ENCODE results near the gene TARBP2. TPM values are rescaled to one million over a fixed set of nuclear protein-coding genes. Genes with fewer than 3 reads are reported as not detected.

TARBP2 gene
- total RNA-seq (2022) (26.4 and 27.8 TPM in 2 replicates), Bru-seq, nascent RNA (percentile 59 among the genes with signal in this experiment), BruChase-seq, experiment 1, labeled RNA remaining after a 6-hour chase (percentile 70 among the genes with signal in this experiment), BruChase-seq, experiment 2, labeled RNA remaining after a 2-hour chase (percentile 61 among the genes with signal in this experiment)
- long read RNA-seq, transcript TARBP2-201 (9 exons, 1,867 nt) = major isoform, 13 of 38 reads
- long read RNA-seq, partial matches to known transcripts = 11 of 38 reads
- long read RNA-seq, other reads (novel, unspliced or antisense) = 12 of 38 reads

GRCh38 chr12:53500776-53501614 is at the start of gene TARBP2:
Gene TARBP2 (plus strand): TSS chr12:53501283. CDS start chr12:53501409, 126 bp downstream.
- peaks cover 32% of the 10 kb centered on the region for H3K36me3 Mint-ChIP-seq (ENCODE audit: insufficient read depth, unreplicated experiment)
- TF ChIP-seq, protein P1, sequence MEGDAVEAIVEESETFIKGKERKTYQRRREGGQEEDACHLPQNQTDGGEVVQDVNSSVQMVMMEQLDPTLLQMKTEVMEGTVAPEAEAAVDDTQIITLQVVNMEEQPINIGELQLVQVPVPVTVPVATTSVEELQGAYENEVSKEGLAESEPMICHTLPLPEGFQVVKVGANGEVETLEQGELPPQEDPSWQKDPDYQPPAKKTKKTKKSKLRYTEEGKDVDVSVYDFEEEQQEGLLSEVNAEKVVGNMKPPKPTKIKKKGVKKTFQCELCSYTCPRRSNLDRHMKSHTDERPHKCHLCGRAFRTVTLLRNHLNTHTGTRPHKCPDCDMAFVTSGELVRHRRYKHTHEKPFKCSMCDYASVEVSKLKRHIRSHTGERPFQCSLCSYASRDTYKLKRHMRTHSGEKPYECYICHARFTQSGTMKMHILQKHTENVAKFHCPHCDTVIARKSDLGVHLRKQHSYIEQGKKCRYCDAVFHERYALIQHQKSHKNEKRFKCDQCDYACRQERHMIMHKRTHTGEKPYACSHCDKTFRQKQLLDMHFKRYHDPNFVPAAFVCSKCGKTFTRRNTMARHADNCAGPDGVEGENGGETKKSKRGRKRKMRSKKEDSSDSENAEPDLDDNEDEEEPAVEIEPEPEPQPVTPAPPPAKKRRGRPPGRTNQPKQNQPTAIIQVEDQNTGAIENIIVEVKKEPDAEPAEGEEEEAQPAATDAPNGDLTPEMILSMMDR (IDR thresholded peaks at IDR 0.05; ENCODE audit: unreplicated experiment) = no peak
- H3K27ac Mint-ChIP-seq (ENCODE audit: low read depth, unreplicated experiment) = peak within 1 kb of the TSS; percentile 93
- H3K9me3 Mint-ChIP-seq (ENCODE audit: unreplicated experiment) = no peaks in the 10 kb centered on the region
- H3K4me1 Mint-ChIP-seq (ENCODE audit: insufficient read depth, unreplicated experiment) = peaks cover 36% of the 10 kb centered on the region
- CTCF ChIA-PET = interaction anchor here (0.6 to 2.0 kb wide), 5 partner anchors 8 to 246 kb away, joined by 3 to 14 read pairs (median 3); no protein-coding TSS in a partner anchor
- H3K27me3 Mint-ChIP-seq (ENCODE audit: insufficient read depth, unreplicated experiment) = no peaks in the 10 kb centered on the region
- H3K4me3 Mint-ChIP-seq (ENCODE audit: unreplicated experiment) = peak within 1 kb of the TSS; percentile 80
- DNase-seq (ENCODE audit: unreplicated experiment) = peak; percentile 99
- POLR2A ChIA-PET = interaction anchor here (0.6 to 5.0 kb wide), 45 partner anchors 10 to 1650 kb away, joined by 3 to 53 read pairs (median 5); partner anchors contain the start of genes AAAS, ATF7, ATP5MC2 and CALCOCO1
- no TSS peak for BruUV-seq (replicated peaks)
- intact Hi-C loops (cut with micrococcal nuclease) = loop anchor here (2.0 kb wide), 2 partner anchors 48 to 80 kb away; partner anchors contain the start of gene PCBP2

- ChIA-PET CTCF (interaction anchor here (0.6 kb wide), 2 partner anchors 66 to 127 kb away, joined by 3 to 4 read pairs; no protein-coding TSS in a partner anchor), POLR2A (interaction anchor here (0.7 to 2.3 kb wide), 9 partner anchors 9 to 372 kb away, joined by 3 to 16 read pairs (median 5); partner anchors contain the start of genes AAAS, ATP5MC2, PRR13 and SPRYD3)
- Mint-ChIP-seq H3K4me1 (ENCODE audit: insufficient read depth, unreplicated experiment) (peaks cover 30% of the 10 kb centered on the region), H3K4me3 (ENCODE audit: unreplicated experiment) (peak within 1 kb of the TSS; percentile 92), H3K9me3 (ENCODE audit: unreplicated experiment) (no peaks in the 10 kb centered on the region), H3K27ac (ENCODE audit: low read depth, unreplicated experiment) (peak within 1 kb of the TSS; percentile 100), H3K36me3 (ENCODE audit: insufficient read depth, unreplicated experiment) (peaks cover 74% of the 10 kb centered on the region), H3K27me3 (ENCODE audit: insufficient read depth, unreplicated experiment) (no peaks in the 10 kb centered on the region)
- intact Hi-C loops (cut with micrococcal nuclease) = loop anchor here (1.0 to 2.0 kb wide), 2 partner anchors 49 to 127 kb away; partner anchors contain the start of gene TARBP2
- BruUV-seq (replicated peaks) = no TSS peak
- peak; percentile 99 for DNase-seq (ENCODE audit: unreplicated experiment)
- TF ChIP-seq, protein P1 (IDR thresholded peaks at IDR 0.05; ENCODE audit: unreplicated experiment) = peak; percentile 56
These were observed 49.4 kb upstream of the TARBP2 start, which contains the start of gene PCBP2 for GRCh38 chr12:53451661-53452158. Gene PCBP2 (plus strand): TSS chr12:53452102. CDS start chr12:53454801, 2,699 bp downstream.

GRCh38 chr12:53452159-53453077 is 48.7 kb upstream of the TARBP2 start:
- ChIA-PET CTCF (interaction anchor here (0.7 to 1.3 kb wide), 9 partner anchors 9 to 441 kb away, joined by 3 to 5 read pairs (median 3); partner anchors contain the start of gene AAAS), POLR2A (interaction anchor here (0.6 to 4.0 kb wide), 13 partner anchors 12 to 223 kb away, joined by 3 to 22 read pairs (median 7); partner anchors contain the start of genes AAAS and TARBP2)
- Mint-ChIP-seq H3K9me3 (ENCODE audit: unreplicated experiment) (no peaks in the 10 kb centered on the region), H3K4me1 (ENCODE audit: insufficient read depth, unreplicated experiment) (peaks cover 30% of the 10 kb centered on the region), H3K27ac (ENCODE audit: low read depth, unreplicated experiment) (peak overlapping the region; percentile 100), H3K36me3 (ENCODE audit: insufficient read depth, unreplicated experiment) (peaks cover 75% of the 10 kb centered on the region), H3K27me3 (ENCODE audit: insufficient read depth, unreplicated experiment) (no peaks in the 10 kb centered on the region), H3K4me3 (ENCODE audit: unreplicated experiment) (peak overlapping the region; percentile 92)
- BruUV-seq (replicated peaks) = no TSS peak
- DNase-seq (ENCODE audit: unreplicated experiment) = peak; percentile 69
- intact Hi-C loops (cut with micrococcal nuclease) = loop anchor here (1.0 to 2.0 kb wide), 2 partner anchors 48 to 128 kb away; partner anchors contain the start of gene TARBP2
- TF ChIP-seq, protein P1 (IDR thresholded peaks at IDR 0.05; ENCODE audit: unreplicated experiment) = peak; percentile 35

Measured in MCF 10A (cell line).